HUES48 (cell line): ENCODE data around the gene TP53RK.
A peak's percentile ranks its signal among the peaks of the same experiment; 100 is the strongest.

Experiments used
- H3K27ac ChIP-seq: one replicate; pipeline ENCODE4 v1.7.0; 2013; ENCODE audit warnings: low read depth, low read length, inconsistent platforms
- H3K27me3 ChIP-seq: 2 replicates; pipeline ENCODE4 v1.6.1; 2013; ENCODE audit warnings: mild to moderate bottlenecking, low read length; ENCODE audit not compliant: control insufficient read depth, insufficient read depth
- H3K36me3 ChIP-seq: 2 replicates; pipeline ENCODE4 v1.6.1; 2013; ENCODE audit warnings: low read length; ENCODE audit not compliant: control insufficient read depth, insufficient read depth
- H3K4me1 ChIP-seq: 2 replicates; pipeline ENCODE4 v1.6.1; 2013; ENCODE audit warnings: mild to moderate bottlenecking, low read length; ENCODE audit not compliant: control insufficient read depth, insufficient read depth
- H3K4me3 ChIP-seq: 2 replicates; pipeline ENCODE4 v1.5.1; 2013; ENCODE audit warnings: mild to moderate bottlenecking, low read depth, low read length
- H3K9ac ChIP-seq: 2 replicates; pipeline ENCODE4 v1.6.1; 2013; ENCODE audit warnings: mild to moderate bottlenecking, low read depth, low read length, moderate library complexity
- H3K9me3 ChIP-seq: 2 replicates; pipeline ENCODE4 v1.6.1; 2013; ENCODE audit warnings: low read length; ENCODE audit not compliant: control insufficient read depth, insufficient read depth

The TP53RK gene

GRCh38 chr20:46644733-46645132 lies 44.5 kb downstream of the TP53RK start:
- H3K4me1 ChIP-seq, result peaks cover 7% of the 10 kb centered on the region
- H3K9ac ChIP-seq, result no peak overlapping the region
- H3K4me3 ChIP-seq, result no peak overlapping the region
- H3K27ac ChIP-seq, result no peak overlapping the region
- peaks cover 6% of the 10 kb centered on the region for H3K27me3 ChIP-seq
- H3K36me3 ChIP-seq, result no peaks in the 10 kb centered on the region
- no peaks in the 10 kb centered on the region for H3K9me3 ChIP-seq

- Histone ChIP-seq H3K4me3 (no peak overlapping the region), H3K9me3 (no peaks in the 10 kb centered on the region), H3K27ac (no peak overlapping the region), H3K4me1 (peaks cover 7% of the 10 kb centered on the region), H3K36me3 (no peaks in the 10 kb centered on the region), H3K27me3 (0 out of 2 replicates have a peak, but pooled peaks cover under 1% of the 10 kb centered on the region), H3K9ac (no peak overlapping the region)
Measured at GRCh38 chr20:46644160-46644559, 45.1 kb downstream of the TP53RK start.

DNA sequence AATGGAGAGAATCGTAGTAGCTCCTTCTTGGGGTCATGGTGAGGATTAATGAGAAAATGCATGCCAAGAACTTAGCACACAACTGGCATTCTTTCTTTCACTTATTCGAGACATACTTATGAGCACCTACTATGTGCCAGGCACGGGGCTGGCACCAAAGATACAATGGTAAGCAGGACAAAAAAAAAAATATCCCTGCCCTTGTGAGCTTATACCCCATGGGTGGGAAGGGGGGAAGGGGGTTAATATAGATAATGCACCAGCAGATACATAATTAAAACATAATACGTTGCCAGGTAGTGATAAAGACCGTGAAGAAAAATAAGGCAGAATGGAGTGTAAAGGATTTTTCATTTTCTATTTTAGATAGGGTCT lies 46.3 kb downstream of the TP53RK start:
- Histone ChIP-seq H3K36me3 (no peaks in the 10 kb centered on the region), H3K4me1 (peaks cover 7% of the 10 kb centered on the region), H3K27ac (no peak overlapping the region), H3K4me3 (no peak overlapping the region), H3K9ac (no peak overlapping the region), H3K27me3 (no peaks in the 10 kb centered on the region), H3K9me3 (no peaks in the 10 kb centered on the region)

DNA sequence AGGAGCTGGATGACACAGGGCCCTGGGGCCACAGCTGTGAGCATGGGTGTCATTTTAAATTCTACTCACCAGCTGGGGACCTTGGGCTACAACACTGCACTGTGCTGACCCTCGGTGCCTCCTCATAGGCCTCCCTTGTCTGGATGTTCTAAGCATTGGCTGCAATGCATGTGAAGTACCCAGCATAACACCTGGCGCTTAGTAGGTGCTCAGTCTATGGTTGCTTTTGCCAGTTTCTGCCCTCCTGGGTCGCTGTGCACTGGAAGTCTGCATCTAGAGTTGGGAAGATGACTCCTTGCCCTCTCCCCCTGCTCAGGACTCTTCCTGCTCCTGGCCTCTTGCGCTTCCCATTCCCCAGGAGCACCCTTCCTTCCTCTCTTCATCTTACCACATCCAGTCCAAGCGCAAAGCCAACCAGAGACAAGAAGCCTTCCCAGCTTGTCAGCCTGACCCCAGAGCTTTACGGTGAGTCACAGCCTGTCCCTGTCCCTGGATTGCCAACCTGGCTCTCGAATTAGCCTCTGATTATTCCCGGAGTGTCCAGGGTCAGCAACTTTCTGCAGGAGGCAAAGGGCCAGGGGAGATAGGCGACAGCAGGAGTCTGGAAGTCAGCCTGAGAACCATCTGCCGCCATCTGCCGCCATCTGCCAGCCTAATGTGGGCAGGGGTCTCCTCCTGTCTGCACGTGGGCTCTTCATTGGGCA lies 46.8 kb downstream of the TP53RK start:
- Histone ChIP-seq H3K27ac (no peak overlapping the region), H3K4me1 (peaks cover 7% of the 10 kb centered on the region), H3K9ac (no peak overlapping the region), H3K4me3 (no peak overlapping the region), H3K9me3 (no peaks in the 10 kb centered on the region), H3K27me3 (no peaks in the 10 kb centered on the region), H3K36me3 (no peaks in the 10 kb centered on the region)

DNA sequence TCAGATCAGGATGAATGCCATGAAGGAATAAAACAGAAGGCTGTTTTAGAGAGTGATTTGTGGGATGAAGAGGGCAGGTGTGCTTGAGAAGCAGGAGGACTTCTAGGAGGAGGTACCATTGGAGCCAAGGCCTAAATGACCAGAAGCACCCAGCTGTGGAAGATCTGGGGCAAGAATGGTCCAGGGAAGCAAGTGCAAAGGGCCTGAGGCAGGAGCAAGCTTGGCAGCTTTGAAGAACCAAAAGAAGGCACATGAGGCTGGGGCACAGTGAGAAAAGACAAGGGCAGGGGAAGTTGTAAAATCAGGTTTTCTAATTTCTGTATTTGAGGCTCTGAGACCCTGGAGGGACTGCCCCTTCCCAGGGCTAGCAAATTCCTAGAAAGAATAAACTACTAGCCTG lies 47.8 kb downstream of the TP53RK start:
- Histone ChIP-seq H3K36me3 (no peaks in the 10 kb centered on the region), H3K4me1 (peaks cover 7% of the 10 kb centered on the region), H3K4me3 (no peak overlapping the region), H3K27me3 (no peaks in the 10 kb centered on the region), H3K9ac (no peak overlapping the region), H3K9me3 (no peaks in the 10 kb centered on the region), H3K27ac (no peak overlapping the region)

GRCh38 chr20:46640536-46641311 lies 48.5 kb downstream of the TP53RK start:
- H3K4me3 ChIP-seq, result no peak overlapping the region
- no peaks in the 10 kb centered on the region for H3K36me3 ChIP-seq
- H3K9me3 ChIP-seq, result no peaks in the 10 kb centered on the region
- H3K4me1 ChIP-seq, result peaks cover 7% of the 10 kb centered on the region
- no peak overlapping the region for H3K9ac ChIP-seq
- H3K27me3 ChIP-seq, result no peaks in the 10 kb centered on the region
- H3K27ac ChIP-seq, result no peak overlapping the region

- H3K9me3 ChIP-seq, result no peaks in the 10 kb centered on the region
- no peaks in the 10 kb centered on the region for H3K36me3 ChIP-seq
- H3K4me3 ChIP-seq, result no peak overlapping the region
- no peak overlapping the region for H3K27ac ChIP-seq
- no peaks in the 10 kb centered on the region for H3K27me3 ChIP-seq
- peaks cover 7% of the 10 kb centered on the region for H3K4me1 ChIP-seq
- no peak overlapping the region for H3K9ac ChIP-seq
Measured at GRCh38 chr20:46640044-46640443, 49.2 kb downstream of the TP53RK start.

DNA sequence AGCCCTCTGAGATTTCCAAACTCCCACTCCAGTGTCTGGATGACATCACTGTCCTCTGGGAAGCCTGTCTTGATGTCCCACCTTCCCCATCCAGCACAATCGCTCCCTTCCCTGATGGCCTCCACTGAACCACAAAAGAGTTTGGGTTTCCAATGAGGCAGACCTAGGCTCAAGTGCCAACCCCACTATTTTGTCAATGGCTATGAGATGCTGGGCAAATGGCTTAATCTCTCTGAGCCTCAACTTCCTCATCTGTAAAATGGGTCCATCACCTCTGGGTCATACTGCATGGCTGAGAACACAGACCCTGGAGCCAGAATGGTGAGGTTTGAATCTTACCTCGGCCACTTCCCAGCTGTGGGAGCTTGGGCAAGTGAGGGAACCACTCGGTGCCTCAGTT lies 49.7 kb downstream of the TP53RK start:
- no peaks in the 10 kb centered on the region for H3K36me3 ChIP-seq
- H3K4me1 ChIP-seq, result peaks cover 7% of the 10 kb centered on the region
- H3K9ac ChIP-seq, result no peak overlapping the region
- no peaks in the 10 kb centered on the region for H3K27me3 ChIP-seq
- H3K4me3 ChIP-seq, result no peak overlapping the region
- H3K27ac ChIP-seq, result no peak overlapping the region
- no peaks in the 10 kb centered on the region for H3K9me3 ChIP-seq

DNA sequence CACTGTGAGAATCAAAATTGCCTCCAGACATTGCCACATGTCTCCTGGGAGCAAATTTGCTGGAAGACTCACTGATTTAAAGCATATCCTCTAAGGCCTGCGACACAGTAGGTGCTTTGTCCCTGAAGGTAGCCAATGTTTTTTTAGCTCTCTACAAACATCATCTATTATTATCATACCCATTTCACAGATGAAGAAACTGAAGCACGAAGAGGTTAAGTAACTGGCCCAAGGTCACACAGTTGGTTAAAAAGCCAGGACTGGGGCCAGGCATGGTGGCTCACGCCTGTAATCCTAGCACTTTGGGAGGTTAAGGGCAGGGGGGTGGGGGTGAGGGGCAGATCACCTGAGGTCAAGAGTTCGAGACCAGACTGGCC lies 50.4 kb downstream of the TP53RK start:
- no peaks in the 10 kb centered on the region for H3K36me3 ChIP-seq
- H3K9ac ChIP-seq, result no peak overlapping the region
- no peak overlapping the region for H3K4me3 ChIP-seq
- H3K27ac ChIP-seq, result no peak overlapping the region
- peaks cover 7% of the 10 kb centered on the region for H3K4me1 ChIP-seq
- no peaks in the 10 kb centered on the region for H3K9me3 ChIP-seq
- H3K27me3 ChIP-seq, result no peaks in the 10 kb centered on the region

DNA sequence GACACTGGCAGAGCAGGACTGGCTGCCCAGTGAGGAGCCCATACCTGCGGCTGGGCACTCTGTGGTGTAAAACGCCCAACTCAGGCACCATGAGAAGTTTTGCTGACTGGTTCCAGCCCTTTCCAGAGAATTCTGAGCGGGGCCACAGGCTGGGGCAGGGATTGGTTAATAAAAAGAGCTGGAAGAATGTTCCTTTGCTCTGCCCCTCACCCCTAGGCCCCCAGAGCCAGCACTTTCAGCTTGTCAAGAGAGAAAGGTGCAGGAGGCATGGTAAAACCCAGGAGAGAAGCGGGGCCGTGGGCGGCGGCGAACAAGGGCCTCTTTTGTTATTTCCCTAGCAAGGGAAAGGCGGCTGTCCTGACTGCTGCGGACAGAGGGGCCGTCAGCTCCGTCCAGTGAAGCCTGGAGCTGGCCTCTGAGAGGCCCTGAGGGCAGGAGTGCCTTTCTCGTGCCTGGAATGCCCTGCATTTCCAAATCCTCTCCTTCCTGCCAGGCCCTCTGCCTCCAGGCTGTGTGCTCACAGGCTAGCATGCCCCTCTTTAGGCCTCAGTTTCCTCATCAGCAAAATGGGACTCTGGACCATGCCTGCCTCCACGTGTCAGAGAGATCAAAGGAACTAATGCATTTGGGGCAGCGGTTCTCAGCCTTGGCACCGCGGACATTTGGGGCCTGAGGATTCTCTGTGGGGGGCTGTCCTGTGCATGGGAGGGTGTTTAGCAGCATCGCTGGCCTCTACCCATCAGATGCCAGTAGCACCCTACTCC lies 50.9 kb downstream of the TP53RK start:
- Histone ChIP-seq H3K9ac (no peak overlapping the region), H3K36me3 (no peaks in the 10 kb centered on the region), H3K9me3 (no peaks in the 10 kb centered on the region), H3K27me3 (no peaks in the 10 kb centered on the region), H3K4me3 (no peak overlapping the region), H3K4me1 (peaks cover 7% of the 10 kb centered on the region), H3K27ac (peak overlapping the region; percentile 68)
